K562 (cell line): ENCODE results near the gene TENM3. TPM values are rescaled to one million over a fixed set of nuclear protein-coding genes. Genes with fewer than 3 reads are reported as not detected.

Experiments used
- polyA plus RNA-seq, 8 experiments: library from polyadenylated mRNA; depleted of rRNA in 4 of 8; stranded (reverse) in 5 of 8; unstranded in 3 of 8; fragments of >200 nt; fragmentation: Nextera tagmentation in 2 of 8; fragmentation: Illumina TruSeq in 1 of 8; extraction: Ambion mirVana in 2 of 8; extraction: Trizol in 1 of 8; gene quantifications; 2 replicates each; pipeline versions ENCODE4 v1.2.1 to v1.2.3, GENCODE V29; 2011 to 2014; ENCODE audit warnings: inconsistent platforms in 1 of 8, missing spikeins in 1 of 8
- total RNA-seq, 7 experiments: library from RNA; depleted of rRNA in 6 of 7; stranded (reverse); fragments of >200 nt in 6 of 7; fragmentation: Illumina TruSeq in 2 of 7; extraction: Trizol in 2 of 7; gene quantifications; 2 replicates each; pipeline versions ENCODE4 v1.2.1 to v1.2.3, GENCODE V29; 2011 to 2021; ENCODE audit warnings: low replicate concordance in 1 of 7
- TF ChIP-seq, protein P1 (sequence below), 2 experiments: fragments of 450-650 bp in 1 of 2; sonication (generic) in 1 of 2; formaldehyde crosslinking in 1 of 2; IDR thresholded peaks; 2 replicates each; pipeline versions ENCODE4 v1.7.1 to v1.9.0; 2016 to 2022; ENCODE audit warnings: inconsistent platforms in 1 of 2, mild to moderate bottlenecking in 1 of 2, missing genetic modification reagents in 1 of 2

The TENM3 gene
- total and polyA plus RNA-seq, 9 of the 15 experiments (the other 6 are each of a cell fraction or from before 2014, with no cell fraction given): 0.01 to 0.02 TPM; not detected in 7

DNA sequence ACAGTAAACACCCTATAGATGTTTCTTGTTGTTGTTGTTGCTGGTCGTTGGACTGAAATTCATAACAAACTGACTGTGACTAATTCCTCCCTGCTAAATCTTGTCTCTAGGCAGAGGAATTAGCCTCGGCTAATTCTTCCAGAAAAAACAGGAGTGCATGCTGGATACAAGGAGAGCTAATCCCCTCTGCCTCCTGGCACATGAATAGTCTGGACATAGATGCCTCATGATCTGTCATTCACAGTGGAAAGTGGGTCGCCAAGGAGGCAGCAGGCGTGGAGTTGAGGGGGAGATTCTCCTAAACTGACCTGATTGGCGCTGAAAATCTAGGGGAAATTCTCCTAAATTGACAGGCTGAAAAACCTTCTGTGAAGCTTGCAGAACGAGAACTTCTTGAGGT is 453.9 kb downstream of the TENM3 start (continued):
- TF ChIP-seq, protein P1, sequence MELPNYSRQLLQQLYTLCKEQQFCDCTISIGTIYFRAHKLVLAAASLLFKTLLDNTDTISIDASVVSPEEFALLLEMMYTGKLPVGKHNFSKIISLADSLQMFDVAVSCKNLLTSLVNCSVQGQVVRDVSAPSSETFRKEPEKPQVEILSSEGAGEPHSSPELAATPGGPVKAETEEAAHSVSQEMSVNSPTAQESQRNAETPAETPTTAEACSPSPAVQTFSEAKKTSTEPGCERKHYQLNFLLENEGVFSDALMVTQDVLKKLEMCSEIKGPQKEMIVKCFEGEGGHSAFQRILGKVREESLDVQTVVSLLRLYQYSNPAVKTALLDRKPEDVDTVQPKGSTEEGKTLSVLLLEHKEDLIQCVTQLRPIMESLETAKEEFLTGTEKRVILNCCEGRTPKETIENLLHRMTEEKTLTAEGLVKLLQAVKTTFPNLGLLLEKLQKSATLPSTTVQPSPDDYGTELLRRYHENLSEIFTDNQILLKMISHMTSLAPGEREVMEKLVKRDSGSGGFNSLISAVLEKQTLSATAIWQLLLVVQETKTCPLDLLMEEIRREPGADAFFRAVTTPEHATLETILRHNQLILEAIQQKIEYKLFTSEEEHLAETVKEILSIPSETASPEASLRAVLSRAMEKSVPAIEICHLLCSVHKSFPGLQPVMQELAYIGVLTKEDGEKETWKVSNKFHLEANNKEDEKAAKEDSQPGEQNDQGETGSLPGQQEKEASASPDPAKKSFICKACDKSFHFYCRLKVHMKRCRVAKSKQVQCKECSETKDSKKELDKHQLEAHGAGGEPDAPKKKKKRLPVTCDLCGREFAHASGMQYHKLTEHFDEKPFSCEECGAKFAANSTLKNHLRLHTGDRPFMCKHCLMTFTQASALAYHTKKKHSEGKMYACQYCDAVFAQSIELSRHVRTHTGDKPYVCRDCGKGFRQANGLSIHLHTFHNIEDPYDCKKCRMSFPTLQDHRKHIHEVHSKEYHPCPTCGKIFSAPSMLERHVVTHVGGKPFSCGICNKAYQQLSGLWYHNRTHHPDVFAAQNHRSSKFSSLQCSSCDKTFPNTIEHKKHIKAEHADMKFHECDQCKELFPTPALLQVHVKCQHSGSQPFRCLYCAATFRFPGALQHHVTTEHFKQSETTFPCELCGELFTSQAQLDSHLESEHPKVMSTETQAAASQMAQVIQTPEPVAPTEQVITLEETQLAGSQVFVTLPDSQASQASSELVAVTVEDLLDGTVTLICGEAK (IDR thresholded peaks at IDR 0.05): no peak
- TF ChIP-seq, protein P1 (CRISPR knock-in tag; IDR thresholded peaks at IDR 0.05): no peak
